Caco-2 (cell line): Measurements from ENCODE around the gene HDAC9. TPM values are rescaled to one million over a fixed set of nuclear protein-coding genes. Genes with fewer than 3 reads are reported as not detected.

Source experiments
- BruUV-seq: library from RNA; stranded (reverse); fragments of 400-500 nt; replicated peaks from 2 replicates; lab custom pipeline; 2021; lab: Mats Ljungman, UMichigan
- CTCF ChIA-PET: fragments of 300-600 bp; sonication (Branson Sonifier 250); formaldehyde crosslinking; loops from one replicate; lab custom pipeline; 2022; ENCODE audit warnings: antibody characterized with exemption; lab: Charles Lee
- POLR2A ChIA-PET: fragments of 300-600 bp; sonication (Branson Sonifier 250); formaldehyde crosslinking; loops from one replicate; lab custom pipeline; 2022; ENCODE audit warnings: antibody characterized with exemption; lab: Charles Lee
- DNase-seq, 2 experiments: peaks; one replicate each; pipeline versions ENCODE4 v3.0.0 to v3.0.0-alpha.2; 2020 to 2022
- H3K27me3 ChIP-seq: replicated peaks from 2 replicates; pipeline ENCODE4 v1.6.0; 2011; ENCODE audit warnings: low read length; ENCODE audit not compliant: control insufficient read depth, insufficient read depth
- H3K36me3 ChIP-seq: 2 replicates; pipeline ENCODE4 v1.5.1; 2011; ENCODE audit warnings: low read length; ENCODE audit not compliant: control insufficient read depth, insufficient read depth
- H3K4me1 ChIP-seq: fragments of 250-450 bp; sonication (Bioruptor Pico); 2 replicates; pipeline ENCODE4 v1.5.1; 2020; ENCODE audit warnings: mild to moderate bottlenecking
- H3K4me3 ChIP-seq: 2 replicates; pipeline ENCODE4 v1.5.1; 2011; ENCODE audit warnings: low read depth, mild to moderate bottlenecking, control low read depth, low read length
- H3K9me3 ChIP-seq: fragments of 250-450 bp; sonication (Bioruptor Pico); 2 replicates; pipeline ENCODE4 v1.5.1; 2020; ENCODE audit warnings: mild to moderate bottlenecking, moderate library complexity
- H3K27ac Mint-ChIP-seq: one replicate; pipeline ENCODE4 v1.8.0; 2022; ENCODE audit warnings: mixed read lengths; ENCODE audit not compliant: unreplicated experiment
- H3K27me3 Mint-ChIP-seq: one replicate; pipeline ENCODE4 v1.8.0; 2022; ENCODE audit warnings: mixed read lengths; ENCODE audit not compliant: insufficient read depth, unreplicated experiment
- H3K36me3 Mint-ChIP-seq: one replicate; pipeline ENCODE4 v1.8.0; 2022; ENCODE audit warnings: mild to moderate bottlenecking, mixed read lengths; ENCODE audit not compliant: insufficient read depth, unreplicated experiment
- H3K4me1 Mint-ChIP-seq: one replicate; pipeline ENCODE4 v1.8.0; 2022; ENCODE audit warnings: low read depth, mixed read lengths; ENCODE audit not compliant: unreplicated experiment
- H3K4me3 Mint-ChIP-seq: one replicate; pipeline ENCODE4 v1.8.0; 2022; ENCODE audit warnings: mild to moderate bottlenecking, moderate library complexity, mixed read lengths; ENCODE audit not compliant: unreplicated experiment
- H3K9me3 Mint-ChIP-seq: one replicate; pipeline ENCODE4 v1.8.0; 2022; ENCODE audit warnings: mixed read lengths; ENCODE audit not compliant: unreplicated experiment
- CTCF ChIP-seq, 2 experiments: fragments of 200-600 bp in 1 of 2; IDR thresholded peaks; 1 replicate in 1 of 2; 2 replicates in 1 of 2; pipeline versions ENCODE4 v1.5.1 to v1.8.0; 2011 to 2022; ENCODE audit warnings: antibody characterized with exemption in 1 of 2, control low read depth in 1 of 2, inconsistent platforms in 1 of 2, low read depth in 1 of 2, low read length in 1 of 2, mild to moderate bottlenecking in 1 of 2, moderate library complexity in 1 of 2; ENCODE audit not compliant: insufficient read depth in 1 of 2, severe bottlenecking in 1 of 2, unreplicated experiment in 1 of 2
- intact Hi-C: fragments of 100-400 bp; cut with micrococcal nuclease; formaldehyde crosslinking; loops from one replicate; pipeline ENCODE4 v1.10.0; 2022; ENCODE audit not compliant: unreplicated experiment
- total RNA-seq: library from RNA; stranded (reverse); gene quantifications from 2 replicates; pipeline ENCODE4 v1.2.3, GENCODE V29; 2022

Gene HDAC9
- total RNA-seq, 1 experiment from 2014 or later: 0.27 TPM

GRCh38 chr7:19009241-19009935 is 513.8 kb downstream of the HDAC9 start:
- H3K27ac Mint-ChIP-seq: no peak overlapping the region
- Histone ChIP-seq H3K27me3 (no peaks in the 10 kb centered on the region), H3K36me3 (no peaks in the 10 kb centered on the region), H3K4me1 (no peaks in the 10 kb centered on the region), H3K4me3 (no peak overlapping the region), H3K9me3 (no peaks in the 10 kb centered on the region)
- BruUV-seq: no TSS peak
- no peaks in the 10 kb centered on the region for H3K9me3 Mint-ChIP-seq
- intact Hi-C loops: no loop called here
- H3K27me3 Mint-ChIP-seq: no peaks in the 10 kb centered on the region
- no peak for TF ChIP-seq CTCF (IDR thresholded peaks at IDR 0.05; ENCODE audit: insufficient read depth in 1 of 2, low read depth in 1 of 2, low read length in 1 of 2, severe bottlenecking in 1 of 2, unreplicated experiment in 1 of 2)
- H3K4me3 Mint-ChIP-seq: no peak overlapping the region
- H3K4me1 Mint-ChIP-seq: no peaks in the 10 kb centered on the region
- CTCF ChIA-PET: no interaction called here
- H3K36me3 Mint-ChIP-seq: no peaks in the 10 kb centered on the region
- no peak for DNase-seq
- POLR2A ChIA-PET: no interaction called here

DNA sequence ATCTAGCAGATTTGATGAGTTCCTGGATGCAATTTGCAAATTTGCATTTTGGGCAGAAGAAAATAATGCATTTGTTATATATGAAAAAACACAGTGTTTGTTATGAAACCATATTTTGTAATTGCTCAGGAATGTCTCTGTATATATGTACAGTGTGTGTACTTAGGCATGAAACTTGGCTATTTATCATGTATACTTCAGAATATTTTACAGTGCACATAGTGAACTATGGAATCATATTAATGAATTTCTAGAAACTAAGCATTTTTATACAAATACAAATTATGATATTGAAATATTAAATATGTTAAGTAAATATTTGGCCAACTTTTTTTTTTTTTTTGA is 514.4 kb downstream of the HDAC9 start:
- H3K27me3 ChIP-seq: no peaks in the 10 kb centered on the region
- H3K36me3 ChIP-seq: no peaks in the 10 kb centered on the region
- Mint-ChIP-seq H3K36me3 (no peaks in the 10 kb centered on the region), H3K27ac (no peak overlapping the region), H3K9me3 (no peaks in the 10 kb centered on the region), H3K27me3 (no peaks in the 10 kb centered on the region), H3K4me1 (no peaks in the 10 kb centered on the region), H3K4me3 (no peak overlapping the region)
- no peak for DNase-seq
- ChIA-PET CTCF (no interaction called here), POLR2A (no interaction called here)
- no peak for TF ChIP-seq CTCF (IDR thresholded peaks at IDR 0.05; ENCODE audit: insufficient read depth in 1 of 2, low read depth in 1 of 2, low read length in 1 of 2, severe bottlenecking in 1 of 2, unreplicated experiment in 1 of 2)
- no TSS peak for BruUV-seq
- no peak overlapping the region for H3K4me3 ChIP-seq
- H3K9me3 ChIP-seq: no peaks in the 10 kb centered on the region
- intact Hi-C loops: no loop called here
- H3K4me1 ChIP-seq: no peaks in the 10 kb centered on the region

DNA sequence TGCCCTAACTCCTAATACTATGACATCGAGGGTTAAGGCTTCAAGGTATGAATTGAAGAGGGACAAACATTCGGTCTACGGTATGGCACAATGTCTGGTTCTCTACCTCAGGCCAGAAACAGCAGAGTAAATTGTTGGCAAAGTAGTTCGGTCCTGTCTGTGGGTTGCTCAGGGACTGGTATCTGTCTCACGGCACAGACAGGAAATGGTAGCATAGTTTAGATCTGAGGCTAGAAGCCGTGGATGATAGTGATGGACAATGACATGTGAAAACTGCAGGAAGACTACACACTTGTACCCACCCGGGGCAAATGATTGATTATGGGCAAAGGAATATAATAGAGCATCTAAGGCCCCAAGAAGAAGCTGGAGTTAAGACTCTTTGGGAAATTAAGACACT is 515.7 kb downstream of the HDAC9 start:
- POLR2A ChIA-PET: no interaction called here
- H3K36me3 Mint-ChIP-seq: no peaks in the 10 kb centered on the region
- Histone ChIP-seq H3K9me3 (no peaks in the 10 kb centered on the region), H3K4me1 (no peaks in the 10 kb centered on the region), H3K36me3 (no peaks in the 10 kb centered on the region), H3K27me3 (no peaks in the 10 kb centered on the region), H3K4me3 (no peak overlapping the region)
- no peak for DNase-seq
- H3K4me3 Mint-ChIP-seq: no peak overlapping the region
- H3K4me1 Mint-ChIP-seq: no peaks in the 10 kb centered on the region
- TF ChIP-seq CTCF (IDR thresholded peaks at IDR 0.05; ENCODE audit: insufficient read depth in 1 of 2, low read depth in 1 of 2, low read length in 1 of 2, severe bottlenecking in 1 of 2, unreplicated experiment in 1 of 2): no peak
- BruUV-seq: no TSS peak
- intact Hi-C loops: no loop called here
- H3K27ac Mint-ChIP-seq: no peak overlapping the region
- H3K27me3 Mint-ChIP-seq: no peaks in the 10 kb centered on the region
- CTCF ChIA-PET: no interaction called here
- no peaks in the 10 kb centered on the region for H3K9me3 Mint-ChIP-seq
